ENCODE results near the gene DACT2.
"Not testable (repeated sequence)": the region's sequence is repeated elsewhere in the genome, so short reads cannot be mapped to it uniquely, and the experiment has no call there.

Gene DACT2

GRCh38 chr6:168286771-168287446 lies 32.7 kb downstream of the DACT2 start:
- H3K4me1 ChIP-seq (ENCODE audit: control insufficient read depth in 5 of 5, insufficient read depth in 5 of 5, low read length in 5 of 5); H3K9ac ChIP-seq (ENCODE audit: low read length in 5 of 5); H3K4me3 ChIP-seq (ENCODE audit: low read depth in 1 of 5, low read length in 5 of 5); H3K36me3 ChIP-seq (ENCODE audit: control insufficient read depth in 5 of 5, insufficient read depth in 5 of 5, low read length in 5 of 5); H3K27ac ChIP-seq (ENCODE audit: low read depth, low read length); H3K9me3 ChIP-seq (ENCODE audit: control insufficient read depth in 5 of 5, low read length in 5 of 5): not testable (repeated sequence)
- peaks cover 0 to 12% (median 7%) of the 10 kb centered on the region in 5 donors for H3K27me3 ChIP-seq (ENCODE audit: control insufficient read depth in 5 of 5, insufficient read depth in 4 of 5, low read length in 5 of 5)

GRCh38 chr6:168286116-168286515 lies 33.5 kb downstream of the DACT2 start:
- H3K9ac ChIP-seq (ENCODE audit: low read length in 5 of 5) = no peak overlapping the region
- no peaks in the 10 kb centered on the region for H3K36me3 ChIP-seq (ENCODE audit: control insufficient read depth in 5 of 5, insufficient read depth in 5 of 5, low read length in 5 of 5)
- H3K4me1 ChIP-seq (ENCODE audit: control insufficient read depth in 5 of 5, insufficient read depth in 5 of 5, low read length in 5 of 5) = peaks cover 0 to 3% (median 0%) of the 10 kb centered on the region in 5 donors
- H3K27me3 ChIP-seq (ENCODE audit: control insufficient read depth in 5 of 5, insufficient read depth in 4 of 5, low read length in 5 of 5) = peaks cover 0 to 12% (median 8%) of the 10 kb centered on the region in 5 donors
- H3K4me3 ChIP-seq (ENCODE audit: low read depth in 1 of 5, low read length in 5 of 5) = no peak overlapping the region
- no peak overlapping the region for H3K27ac ChIP-seq (ENCODE audit: low read depth, low read length)
- peaks cover 0 to 6% (median 0%) of the 10 kb centered on the region in 5 donors for H3K9me3 ChIP-seq (ENCODE audit: control insufficient read depth in 5 of 5, low read length in 5 of 5)

- peaks cover 0 to 14% (median 13%) of the 10 kb centered on the region in 5 donors for H3K27me3 ChIP-seq (ENCODE audit: control insufficient read depth in 5 of 5, insufficient read depth in 4 of 5, low read length in 5 of 5)
- H3K9ac ChIP-seq (ENCODE audit: low read length in 5 of 5) = no peak overlapping the region
- peaks cover 0 to 6% (median 0%) of the 10 kb centered on the region in 5 donors for H3K9me3 ChIP-seq (ENCODE audit: control insufficient read depth in 5 of 5, low read length in 5 of 5)
- no peaks in the 10 kb centered on the region for H3K36me3 ChIP-seq (ENCODE audit: control insufficient read depth in 5 of 5, insufficient read depth in 5 of 5, low read length in 5 of 5)
- no peak overlapping the region for H3K27ac ChIP-seq (ENCODE audit: low read depth, low read length)
- peaks cover 0 to 3% (median 0%) of the 10 kb centered on the region in 5 donors for H3K4me1 ChIP-seq (ENCODE audit: control insufficient read depth in 5 of 5, insufficient read depth in 5 of 5, low read length in 5 of 5)
- no peak overlapping the region for H3K4me3 ChIP-seq (ENCODE audit: low read depth in 1 of 5, low read length in 5 of 5)
Observed at GRCh38 chr6:168285456-168285855, 34.1 kb downstream of the DACT2 start.

GRCh38 chr6:168284187-168284586 lies 35.4 kb downstream of the DACT2 start:
- no peak overlapping the region for H3K27ac ChIP-seq (ENCODE audit: low read depth, low read length)
- peaks cover 0 to 1% (median 0%) of the 10 kb centered on the region in 5 donors for H3K9me3 ChIP-seq (ENCODE audit: control insufficient read depth in 5 of 5, low read length in 5 of 5)
- no peaks in the 10 kb centered on the region for H3K36me3 ChIP-seq (ENCODE audit: control insufficient read depth in 5 of 5, insufficient read depth in 5 of 5, low read length in 5 of 5)
- no peak overlapping the region for H3K9ac ChIP-seq (ENCODE audit: low read length in 5 of 5)
- peaks cover 0 to 23% (median 22%) of the 10 kb centered on the region in 5 donors for H3K27me3 ChIP-seq (ENCODE audit: control insufficient read depth in 5 of 5, insufficient read depth in 4 of 5, low read length in 5 of 5)
- no peak overlapping the region for H3K4me3 ChIP-seq (ENCODE audit: low read depth in 1 of 5, low read length in 5 of 5)
- peaks cover 0 to 3% (median 0%) of the 10 kb centered on the region in 5 donors for H3K4me1 ChIP-seq (ENCODE audit: control insufficient read depth in 5 of 5, insufficient read depth in 5 of 5, low read length in 5 of 5)

- no peak overlapping the region for H3K27ac ChIP-seq (ENCODE audit: low read depth, low read length)
- no peaks in the 10 kb centered on the region for H3K9me3 ChIP-seq (ENCODE audit: control insufficient read depth in 5 of 5, low read length in 5 of 5)
- H3K9ac ChIP-seq (ENCODE audit: low read length in 5 of 5) = no peak overlapping the region
- no peak overlapping the region for H3K4me3 ChIP-seq (ENCODE audit: low read depth in 1 of 5, low read length in 5 of 5)
- no peaks in the 10 kb centered on the region for H3K36me3 ChIP-seq (ENCODE audit: control insufficient read depth in 5 of 5, insufficient read depth in 5 of 5, low read length in 5 of 5)
- peaks cover 0 to 3% (median 0%) of the 10 kb centered on the region in 5 donors for H3K4me1 ChIP-seq (ENCODE audit: control insufficient read depth in 5 of 5, insufficient read depth in 5 of 5, low read length in 5 of 5)
- H3K27me3 ChIP-seq (ENCODE audit: control insufficient read depth in 5 of 5, insufficient read depth in 4 of 5, low read length in 5 of 5) = peaks cover 0 to 28% (median 22%) of the 10 kb centered on the region in 5 donors
Observed at GRCh38 chr6:168283686-168284025, 35.9 kb downstream of the DACT2 start.

- H3K9me3 ChIP-seq (ENCODE audit: control insufficient read depth in 5 of 5, low read length in 5 of 5) = no peaks in the 10 kb centered on the region
- H3K4me1 ChIP-seq (ENCODE audit: control insufficient read depth in 5 of 5, insufficient read depth in 5 of 5, low read length in 5 of 5) = peaks cover 0 to 3% (median 0%) of the 10 kb centered on the region in 5 donors
- H3K9ac ChIP-seq (ENCODE audit: low read length in 5 of 5) = no peak overlapping the region
- no peak overlapping the region for H3K4me3 ChIP-seq (ENCODE audit: low read depth in 1 of 5, low read length in 5 of 5)
- peaks cover 0 to 28% (median 22%) of the 10 kb centered on the region in 5 donors for H3K27me3 ChIP-seq (ENCODE audit: control insufficient read depth in 5 of 5, insufficient read depth in 4 of 5, low read length in 5 of 5)
- H3K36me3 ChIP-seq (ENCODE audit: control insufficient read depth in 5 of 5, insufficient read depth in 5 of 5, low read length in 5 of 5) = no peaks in the 10 kb centered on the region
- no peak overlapping the region for H3K27ac ChIP-seq (ENCODE audit: low read depth, low read length)
Observed at GRCh38 chr6:168282985-168283685, 36.4 kb downstream of the DACT2 start.

- Histone ChIP-seq H3K4me1 (ENCODE audit: control insufficient read depth in 5 of 5, insufficient read depth in 5 of 5, low read length in 5 of 5) (peaks cover 0 to 3% (median 0%) of the 10 kb centered on the region in 5 donors), H3K4me3 (ENCODE audit: low read depth in 1 of 5, low read length in 5 of 5) (no peak overlapping the region), H3K9ac (ENCODE audit: low read length in 5 of 5) (no peak overlapping the region), H3K27ac (ENCODE audit: low read depth, low read length) (no peak overlapping the region), H3K9me3 (ENCODE audit: control insufficient read depth in 5 of 5, low read length in 5 of 5) (no peaks in the 10 kb centered on the region), H3K36me3 (ENCODE audit: control insufficient read depth in 5 of 5, insufficient read depth in 5 of 5, low read length in 5 of 5) (no peaks in the 10 kb centered on the region), H3K27me3 (ENCODE audit: control insufficient read depth in 5 of 5, insufficient read depth in 4 of 5, low read length in 5 of 5) (peaks cover 3 to 32% (median 22%) of the 10 kb centered on the region in 5 donors)
Observed at GRCh38 chr6:168281826-168282225, 37.8 kb downstream of the DACT2 start.

- H3K9ac ChIP-seq (ENCODE audit: low read length in 5 of 5); H3K9me3 ChIP-seq (ENCODE audit: control insufficient read depth in 5 of 5, low read length in 5 of 5); H3K27ac ChIP-seq (ENCODE audit: low read depth, low read length); H3K4me1 ChIP-seq (ENCODE audit: control insufficient read depth in 5 of 5, insufficient read depth in 5 of 5, low read length in 5 of 5); H3K36me3 ChIP-seq (ENCODE audit: control insufficient read depth in 5 of 5, insufficient read depth in 5 of 5, low read length in 5 of 5); H3K4me3 ChIP-seq (ENCODE audit: low read depth in 1 of 5, low read length in 5 of 5): not testable (repeated sequence)
- peaks cover 3 to 32% (median 22%) of the 10 kb centered on the region in 5 donors for H3K27me3 ChIP-seq (ENCODE audit: control insufficient read depth in 5 of 5, insufficient read depth in 4 of 5, low read length in 5 of 5)
Observed at GRCh38 chr6:168281314-168281713, 38.3 kb downstream of the DACT2 start.

- H3K27ac ChIP-seq (ENCODE audit: low read depth, low read length) = no peak overlapping the region
- no peaks in the 10 kb centered on the region for H3K9me3 ChIP-seq (ENCODE audit: control insufficient read depth in 5 of 5, low read length in 5 of 5)
- peaks cover 0 to 2% (median 0%) of the 10 kb centered on the region in 5 donors for H3K4me1 ChIP-seq (ENCODE audit: control insufficient read depth in 5 of 5, insufficient read depth in 5 of 5, low read length in 5 of 5)
- H3K9ac ChIP-seq (ENCODE audit: low read length in 5 of 5) = no peak overlapping the region
- peaks cover 3 to 32% (median 22%) of the 10 kb centered on the region in 5 donors for H3K27me3 ChIP-seq (ENCODE audit: control insufficient read depth in 5 of 5, insufficient read depth in 4 of 5, low read length in 5 of 5)
- H3K4me3 ChIP-seq (ENCODE audit: low read depth in 1 of 5, low read length in 5 of 5) = no peak overlapping the region
- no peaks in the 10 kb centered on the region for H3K36me3 ChIP-seq (ENCODE audit: control insufficient read depth in 5 of 5, insufficient read depth in 5 of 5, low read length in 5 of 5)
Observed at GRCh38 chr6:168280899-168281245, 38.7 kb downstream of the DACT2 start.

All from subcutaneous abdominal adipose tissue (tissue), 5 donors.